ENCODE measurements around the gene FAM135A.
A peak's percentile ranks its signal among the peaks of the same experiment; 100 is the strongest.
"Not testable (repeated sequence)": the region's sequence is repeated elsewhere in the genome, so short reads cannot be mapped to it uniquely, and the experiment has no call there.

FAM135A gene

DNA sequence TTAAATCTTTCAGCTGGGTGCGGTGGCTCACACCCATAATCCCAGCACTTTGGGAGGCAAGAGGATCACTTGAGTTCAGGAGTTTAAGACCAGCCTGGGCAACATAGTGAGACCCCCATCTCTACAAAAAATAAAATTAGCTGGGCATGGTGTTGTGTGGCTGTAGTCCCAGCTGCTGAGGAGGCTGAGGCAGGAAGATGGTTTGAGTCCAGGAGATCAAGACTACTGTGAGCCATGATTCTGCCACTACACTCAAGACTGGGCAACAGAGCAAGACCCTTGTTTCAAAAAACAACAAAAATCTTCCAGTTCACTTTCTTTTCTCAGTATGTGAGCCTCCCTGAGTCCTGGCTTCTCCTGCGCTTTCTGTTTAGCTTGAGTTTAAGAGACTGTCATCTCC lies 161.3 kb downstream of the FAM135A start:
- no peaks in the 10 kb centered on the region for H3K27me3 Mint-ChIP-seq
- H3K27ac Mint-ChIP-seq = no peak overlapping the region
- no peak for ATAC-seq
- peaks cover 8% of the 10 kb centered on the region for H3K36me3 Mint-ChIP-seq (ENCODE audit: low read depth)
- no peaks in the 10 kb centered on the region for H3K9me3 Mint-ChIP-seq
- no peak for DNase-seq
- no peak overlapping the region for H3K4me3 Mint-ChIP-seq
- peaks cover 1% of the 10 kb centered on the region for H3K4me1 Mint-ChIP-seq

DNA sequence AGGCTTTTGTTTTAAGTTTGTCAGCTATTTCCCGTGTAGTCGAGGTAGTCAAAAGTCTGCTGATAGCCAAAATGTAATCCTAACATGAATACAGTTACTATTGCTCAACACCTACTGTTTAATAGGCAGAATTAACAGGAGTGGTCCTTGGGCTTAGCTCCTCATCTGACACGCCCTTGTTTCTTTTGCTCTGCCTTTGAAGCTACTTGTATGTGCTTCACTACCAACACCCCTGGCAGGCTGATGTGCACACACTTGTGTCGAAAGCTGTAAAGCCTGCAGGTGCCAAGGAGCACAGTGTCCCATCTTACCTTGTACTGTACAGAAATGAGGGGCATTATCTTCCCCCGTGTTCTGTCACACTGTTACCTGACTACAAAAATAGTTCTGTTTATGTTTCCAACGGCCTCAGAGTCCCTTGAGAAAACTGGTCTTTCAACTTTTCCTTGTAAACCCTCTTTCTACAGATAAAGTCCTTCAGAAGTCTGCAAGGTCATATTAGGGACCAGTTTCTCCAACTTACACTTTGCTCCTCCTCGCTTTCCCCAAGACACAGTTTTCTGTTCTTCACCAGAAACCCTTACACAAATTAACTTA lies 162.7 kb downstream of the FAM135A start:
- no peak overlapping the region for H3K4me3 Mint-ChIP-seq
- H3K27ac Mint-ChIP-seq = no peak overlapping the region
- H3K4me1 Mint-ChIP-seq = no peaks in the 10 kb centered on the region
- H3K9me3 Mint-ChIP-seq = no peaks in the 10 kb centered on the region
- peaks cover 12% of the 10 kb centered on the region for H3K36me3 Mint-ChIP-seq (ENCODE audit: low read depth)
- no peaks in the 10 kb centered on the region for H3K27me3 Mint-ChIP-seq
- DNase-seq = no peak
- ATAC-seq = no peak

DNA sequence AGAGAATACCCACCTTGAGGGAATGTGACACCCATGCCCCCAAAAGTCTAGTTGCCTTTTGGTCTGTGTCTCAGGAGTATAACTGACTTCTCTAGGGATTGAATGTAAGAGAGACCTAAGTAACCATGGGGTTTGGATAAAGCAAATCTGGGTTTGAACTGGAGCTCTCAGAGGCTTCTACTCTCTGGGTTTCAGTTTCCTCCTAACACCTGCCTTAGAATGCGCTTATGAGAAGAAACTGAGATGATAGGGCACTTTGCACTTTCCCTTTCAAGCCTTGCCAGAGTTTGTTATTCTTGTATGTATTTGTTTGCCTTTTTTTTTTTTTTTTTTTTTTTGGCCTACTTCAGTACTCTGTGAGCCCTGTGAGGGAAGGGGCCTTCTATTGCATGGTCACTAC lies 172.8 kb downstream of the FAM135A start:
- H3K36me3 Mint-ChIP-seq (ENCODE audit: low read depth) = peaks cover 29% of the 10 kb centered on the region

DNA sequence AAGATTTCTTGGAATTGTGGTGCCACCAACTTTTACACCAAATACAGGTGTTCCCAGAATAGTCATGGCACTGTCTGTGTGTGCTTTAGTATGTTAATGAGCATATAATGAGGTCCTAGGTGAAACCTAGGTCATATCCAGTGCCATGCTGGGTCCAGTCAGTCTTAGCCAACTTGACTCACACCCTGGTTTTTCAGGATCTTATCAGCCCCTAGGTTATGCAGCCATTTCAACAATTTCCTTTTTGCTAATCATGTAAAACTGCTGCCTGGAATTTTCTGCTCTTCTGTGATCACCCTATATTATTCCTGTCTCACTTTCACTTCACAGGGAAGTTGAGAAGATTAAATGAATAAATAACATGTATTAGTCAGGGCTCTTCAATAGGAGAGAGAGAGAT lies 177.1 kb downstream of the FAM135A start:
- Mint-ChIP-seq H3K4me1 (no peaks in the 10 kb centered on the region), H3K36me3 (ENCODE audit: low read depth) (peaks cover 12% of the 10 kb centered on the region), H3K4me3 (no peak overlapping the region), H3K27ac (no peak overlapping the region), H3K9me3 (no peaks in the 10 kb centered on the region), H3K27me3 (no peaks in the 10 kb centered on the region)
- no peak for ATAC-seq
- no peak for DNase-seq

More for the DNA sequence above, 172.8 kb downstream of the FAM135A start:
- H3K27me3 Mint-ChIP-seq = no peaks in the 10 kb centered on the region
- no peak for DNase-seq
- ATAC-seq = no peak
- H3K9me3 Mint-ChIP-seq = no peaks in the 10 kb centered on the region
- H3K27ac Mint-ChIP-seq = no peak overlapping the region
- no peaks in the 10 kb centered on the region for H3K4me1 Mint-ChIP-seq
- H3K4me3 Mint-ChIP-seq = no peak overlapping the region

DNA sequence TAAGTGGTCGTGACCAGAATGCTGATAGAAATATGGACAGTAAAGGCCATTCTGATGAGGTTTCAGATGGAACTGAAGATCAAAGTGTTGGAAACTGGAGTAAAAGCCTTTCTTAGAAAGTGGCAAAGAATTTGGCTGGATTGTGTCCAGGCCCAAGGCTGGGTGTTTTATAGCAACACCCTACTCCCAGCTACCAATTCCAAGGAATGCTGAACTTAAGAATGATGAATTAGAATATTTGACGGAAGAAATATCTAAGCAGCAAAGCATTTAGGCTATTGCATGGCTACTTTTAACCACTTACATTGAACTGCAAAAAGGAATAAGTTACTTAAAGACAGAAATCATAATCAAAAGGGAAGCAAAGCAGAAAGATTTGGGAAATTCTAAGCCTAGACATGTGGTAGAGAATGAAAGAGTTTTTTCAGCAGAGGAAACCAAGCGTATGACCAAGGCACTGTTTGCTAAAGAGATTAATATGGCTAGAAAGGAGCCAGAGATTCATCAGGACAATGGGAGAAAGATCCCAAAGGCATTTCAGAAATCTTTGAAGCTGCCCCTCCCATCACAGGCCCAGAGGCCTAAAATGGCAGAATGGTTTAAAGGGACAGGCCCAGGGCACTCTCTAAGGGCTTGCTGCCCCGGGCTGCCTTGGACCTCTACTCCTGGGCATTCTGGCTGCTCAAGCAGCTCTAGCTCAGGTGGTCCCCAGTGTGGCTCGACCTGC lies 179.2 kb downstream of the FAM135A start:
- DNase-seq = no peak
- Mint-ChIP-seq H3K36me3 (ENCODE audit: low read depth) (peaks cover 6% of the 10 kb centered on the region), H3K27ac (no peak overlapping the region), H3K4me1 (no peaks in the 10 kb centered on the region), H3K4me3 (no peak overlapping the region), H3K27me3 (no peaks in the 10 kb centered on the region), H3K9me3 (no peaks in the 10 kb centered on the region)
- ATAC-seq = no peak

DNA sequence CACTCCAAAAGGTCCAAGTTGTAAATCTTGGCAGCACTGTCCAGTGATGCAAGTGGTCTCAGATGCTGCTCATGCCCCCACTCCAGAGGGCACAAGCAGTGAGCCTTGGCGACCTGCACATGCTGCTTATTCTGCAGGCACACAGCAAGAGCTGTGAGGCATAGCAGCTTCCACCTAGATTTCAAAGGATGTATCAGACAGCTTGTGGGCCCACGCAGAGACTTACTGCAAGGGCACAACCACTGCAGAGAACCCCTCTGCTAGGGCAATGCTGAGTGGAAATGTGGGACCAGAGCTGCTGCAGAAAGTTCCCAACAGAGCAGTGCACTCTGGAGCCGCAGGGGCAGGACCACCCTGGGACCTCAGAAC lies 179.8 kb downstream of the FAM135A start:
- H3K27me3 Mint-ChIP-seq = no peaks in the 10 kb centered on the region
- H3K9me3 Mint-ChIP-seq = no peaks in the 10 kb centered on the region
- peaks cover 6% of the 10 kb centered on the region for H3K36me3 Mint-ChIP-seq (ENCODE audit: low read depth)
- H3K4me3 Mint-ChIP-seq = no peak overlapping the region
- DNase-seq (no peak), ATAC-seq (no peak)
- H3K27ac Mint-ChIP-seq = no peak overlapping the region
- H3K4me1 Mint-ChIP-seq = no peaks in the 10 kb centered on the region

DNA sequence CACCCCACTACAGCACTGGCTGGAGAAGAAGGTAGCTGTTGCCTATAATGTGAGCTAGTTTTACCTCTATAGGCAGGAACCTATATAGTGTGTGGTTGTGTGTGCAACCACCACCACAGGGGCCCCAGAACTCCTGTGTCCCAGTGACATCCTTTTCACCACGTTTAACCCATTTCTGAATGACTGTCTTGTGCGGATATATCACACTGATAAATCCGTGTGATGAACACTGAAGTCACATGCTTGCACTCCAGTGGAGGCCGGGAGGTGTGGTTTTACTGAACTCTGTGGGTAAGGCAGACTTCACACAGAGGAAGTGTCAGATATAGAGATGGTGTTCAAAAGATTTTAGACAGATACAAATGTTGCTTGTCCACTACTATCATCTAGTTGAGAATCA lies 185.9 kb downstream of the FAM135A start:
- no peaks in the 10 kb centered on the region for H3K27me3 Mint-ChIP-seq
- peaks cover under 1% of the 10 kb centered on the region for H3K36me3 Mint-ChIP-seq (ENCODE audit: low read depth)
- H3K9me3 Mint-ChIP-seq = no peaks in the 10 kb centered on the region
- no peak overlapping the region for H3K27ac Mint-ChIP-seq
- H3K4me3 Mint-ChIP-seq = no peak overlapping the region
- H3K4me1 Mint-ChIP-seq = peaks cover 3% of the 10 kb centered on the region
- DNase-seq = no peak
- peak; percentile 75 for ATAC-seq

DNA sequence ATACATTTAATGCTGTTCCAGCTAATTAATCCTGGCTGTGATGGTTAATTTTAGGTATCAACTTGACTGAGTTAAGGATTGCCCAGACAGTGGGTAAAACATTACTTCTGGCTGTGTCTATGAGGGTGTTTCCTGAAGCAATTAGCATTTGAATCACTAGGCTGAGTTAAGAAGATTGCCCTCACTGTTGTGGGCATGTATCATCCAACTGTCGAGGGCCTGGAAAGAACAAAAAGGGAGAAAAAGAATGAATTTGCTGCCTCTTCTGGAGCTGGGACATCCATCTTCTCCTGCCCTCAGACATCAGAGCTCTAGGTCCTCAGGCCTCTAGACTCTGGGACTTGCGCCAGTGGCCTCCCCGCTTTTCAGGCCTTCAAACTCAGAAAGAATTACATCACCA lies 187.7 kb downstream of the FAM135A start:
- Mint-ChIP-seq H3K4me3 (no peak overlapping the region), H3K4me1 (peaks cover 3% of the 10 kb centered on the region), H3K27ac (no peak overlapping the region), H3K36me3 (ENCODE audit: low read depth) (peaks cover under 1% of the 10 kb centered on the region), H3K27me3 (peaks cover 2% of the 10 kb centered on the region), H3K9me3 (peaks cover 8% of the 10 kb centered on the region)
- DNase-seq (no peak), ATAC-seq (no peak)

DNA sequence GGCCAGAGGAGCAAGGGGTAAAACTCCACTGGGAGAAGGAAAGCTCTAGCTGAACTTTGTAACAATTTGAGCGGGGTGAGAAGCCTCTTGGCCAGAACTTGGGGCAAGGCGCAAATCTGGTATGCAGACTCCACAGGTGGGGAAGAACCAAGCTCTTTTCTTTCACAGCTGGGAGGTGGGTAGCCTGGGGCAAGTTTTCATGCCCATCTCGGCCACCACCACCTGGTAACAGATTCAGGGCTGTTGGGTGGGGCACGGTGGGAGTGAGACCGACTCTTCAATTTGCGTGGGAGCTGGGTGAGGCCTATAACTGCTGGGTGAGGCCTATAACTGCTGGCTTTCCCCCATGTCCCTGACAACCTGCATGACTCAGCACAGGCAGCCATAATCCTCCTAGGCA lies 190.9 kb downstream of the FAM135A start:
- Mint-ChIP-seq H3K4me1 (peaks cover 11% of the 10 kb centered on the region), H3K27me3 (peaks cover 2% of the 10 kb centered on the region), H3K4me3 (no peak overlapping the region), H3K27ac (no peak overlapping the region), H3K9me3 (peaks cover 10% of the 10 kb centered on the region), H3K36me3 (ENCODE audit: low read depth) (peaks cover 1% of the 10 kb centered on the region)
- ATAC-seq (no peak), DNase-seq (no peak)

DNA sequence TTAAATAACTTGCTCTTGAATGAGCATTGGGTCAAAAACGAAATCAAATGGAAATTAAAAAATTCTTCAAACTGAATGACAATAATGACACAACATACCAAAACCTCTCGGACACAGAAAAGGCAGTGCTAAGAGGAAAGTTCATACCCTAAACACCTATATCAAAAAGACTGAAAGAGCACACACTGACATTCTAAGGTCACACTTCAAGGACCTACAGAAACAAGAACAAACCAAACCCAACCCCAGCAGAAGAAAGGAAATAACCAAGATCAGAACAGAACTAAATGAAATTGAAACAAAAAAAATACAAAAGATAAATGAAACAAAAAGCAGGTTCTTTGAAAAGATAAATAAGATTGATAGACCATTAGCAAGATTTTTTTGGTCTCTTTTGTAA lies 194.1 kb downstream of the FAM135A start:
- not testable (repeated sequence) for H3K9me3 Mint-ChIP-seq, H3K4me1 Mint-ChIP-seq, H3K27ac Mint-ChIP-seq

DNA sequence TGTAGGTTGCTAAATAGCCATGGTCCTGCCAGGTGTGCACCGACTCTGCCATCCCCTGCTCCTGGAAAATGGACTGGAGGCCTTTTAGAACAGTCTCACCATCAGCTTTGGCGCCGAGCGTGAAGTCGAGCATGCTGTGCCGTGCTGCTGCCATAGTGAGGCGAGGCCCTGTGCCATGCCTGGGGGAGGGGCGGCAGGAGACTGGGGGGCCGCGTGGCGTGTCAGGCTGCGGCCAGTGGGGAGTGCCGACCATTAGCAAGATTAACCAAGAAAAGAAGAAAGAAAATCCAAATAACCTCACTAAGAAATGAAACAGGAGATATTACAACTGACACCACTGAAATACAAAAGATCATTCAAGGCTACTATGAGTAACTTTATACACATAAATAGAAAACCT lies 195.9 kb downstream of the FAM135A start:
- not testable (repeated sequence) for H3K36me3 Mint-ChIP-seq (ENCODE audit: low read depth); H3K27me3 Mint-ChIP-seq; H3K9me3 Mint-ChIP-seq; H3K4me1 Mint-ChIP-seq; DNase-seq; H3K27ac Mint-ChIP-seq; H3K4me3 Mint-ChIP-seq; ATAC-seq

More for the DNA sequence above, 194.1 kb downstream of the FAM135A start:
- not testable (repeated sequence) for H3K4me3 Mint-ChIP-seq; H3K36me3 Mint-ChIP-seq (ENCODE audit: low read depth); ATAC-seq; DNase-seq; H3K27me3 Mint-ChIP-seq
